ENCODE results near the gene BAK1.

The BAK1 gene

DNA sequence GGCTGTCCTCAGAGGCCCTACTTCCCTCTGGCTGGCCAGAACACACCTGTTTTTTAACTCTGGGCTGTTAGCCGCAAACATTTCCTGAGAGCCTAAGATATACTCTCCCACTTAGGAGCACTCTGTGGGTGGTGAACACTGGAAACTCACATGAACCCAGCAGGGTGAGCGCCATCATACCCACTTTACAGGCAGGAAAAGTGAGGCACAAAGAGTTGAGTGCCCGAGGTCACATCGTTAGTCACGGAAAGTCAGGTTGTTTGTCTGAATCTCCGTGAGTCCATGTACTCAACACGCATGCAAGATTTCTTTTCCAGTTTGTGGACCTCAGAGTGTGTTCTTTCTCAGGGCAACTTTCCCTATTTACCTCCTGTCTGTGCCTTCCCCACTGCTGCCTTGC lies 1.9 kb downstream of the BAK1 start:
- TF ChIP-seq, protein P1, sequence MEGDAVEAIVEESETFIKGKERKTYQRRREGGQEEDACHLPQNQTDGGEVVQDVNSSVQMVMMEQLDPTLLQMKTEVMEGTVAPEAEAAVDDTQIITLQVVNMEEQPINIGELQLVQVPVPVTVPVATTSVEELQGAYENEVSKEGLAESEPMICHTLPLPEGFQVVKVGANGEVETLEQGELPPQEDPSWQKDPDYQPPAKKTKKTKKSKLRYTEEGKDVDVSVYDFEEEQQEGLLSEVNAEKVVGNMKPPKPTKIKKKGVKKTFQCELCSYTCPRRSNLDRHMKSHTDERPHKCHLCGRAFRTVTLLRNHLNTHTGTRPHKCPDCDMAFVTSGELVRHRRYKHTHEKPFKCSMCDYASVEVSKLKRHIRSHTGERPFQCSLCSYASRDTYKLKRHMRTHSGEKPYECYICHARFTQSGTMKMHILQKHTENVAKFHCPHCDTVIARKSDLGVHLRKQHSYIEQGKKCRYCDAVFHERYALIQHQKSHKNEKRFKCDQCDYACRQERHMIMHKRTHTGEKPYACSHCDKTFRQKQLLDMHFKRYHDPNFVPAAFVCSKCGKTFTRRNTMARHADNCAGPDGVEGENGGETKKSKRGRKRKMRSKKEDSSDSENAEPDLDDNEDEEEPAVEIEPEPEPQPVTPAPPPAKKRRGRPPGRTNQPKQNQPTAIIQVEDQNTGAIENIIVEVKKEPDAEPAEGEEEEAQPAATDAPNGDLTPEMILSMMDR (IDR thresholded peaks at IDR 0.05; ENCODE audit: borderline replicate concordance, insufficient read depth, low read depth, low read length), result no peak
- H3K4me3 ChIP-seq (ENCODE audit: low read depth, low read length), result peak overlapping the region; percentile 68

DNA sequence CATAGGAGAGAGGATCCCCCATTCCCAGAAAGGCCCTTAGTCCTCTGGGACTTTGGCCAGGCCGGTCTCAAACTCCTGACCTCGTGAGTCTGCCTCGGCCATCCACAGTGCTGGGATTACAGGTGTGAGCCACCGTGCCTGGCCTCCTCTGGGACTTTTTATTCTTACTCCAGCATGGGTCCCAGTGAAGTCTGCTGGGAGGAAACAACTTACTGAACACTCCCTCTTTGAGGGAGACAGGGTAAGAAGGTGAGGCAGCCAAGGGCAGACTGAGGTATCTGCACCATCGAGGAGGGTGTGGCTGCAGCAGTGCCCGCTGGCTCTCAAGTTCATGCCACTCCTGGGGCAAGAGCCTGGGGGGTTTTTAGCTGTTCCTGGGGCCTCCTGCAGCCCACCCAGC lies 2.4 kb downstream of the BAK1 start:
- TF ChIP-seq, protein P1 (IDR thresholded peaks at IDR 0.05; ENCODE audit: borderline replicate concordance, insufficient read depth, low read depth, low read length), result no peak
- H3K4me3 ChIP-seq (ENCODE audit: low read depth, low read length), result no peak overlapping the region

- TF ChIP-seq, protein P1 (IDR thresholded peaks at IDR 0.05; ENCODE audit: borderline replicate concordance, insufficient read depth, low read depth, low read length), result no peak
- no peak overlapping the region for H3K4me3 ChIP-seq (ENCODE audit: low read depth, low read length)
Measured at GRCh38 chr6:33577106-33577535, 3.0 kb downstream of the BAK1 start.

- TF ChIP-seq, protein P1 (IDR thresholded peaks at IDR 0.05; ENCODE audit: borderline replicate concordance, insufficient read depth, low read depth, low read length), result no peak
- H3K4me3 ChIP-seq (ENCODE audit: low read depth, low read length), result no peak overlapping the region
Measured at GRCh38 chr6:33576668-33577067, 3.4 kb downstream of the BAK1 start.

GRCh38 chr6:33575211-33575610 lies 4.9 kb downstream of the BAK1 start:
- TF ChIP-seq, protein P1 (IDR thresholded peaks at IDR 0.05; ENCODE audit: borderline replicate concordance, insufficient read depth, low read depth, low read length), result no peak
- no peak overlapping the region for H3K4me3 ChIP-seq (ENCODE audit: low read depth, low read length)

GRCh38 chr6:33571637-33572316 lies 8.3 kb downstream of the BAK1 start:
- TF ChIP-seq, protein P1 (IDR thresholded peaks at IDR 0.05; ENCODE audit: borderline replicate concordance, insufficient read depth, low read depth, low read length), result no peak
- H3K4me3 ChIP-seq (ENCODE audit: low read depth, low read length), result peak overlapping the region; percentile 36

Measured in GM12875 (cell line).